GM21576 (cell line): ENCODE measurements around the gene RRP9.
"Not testable (repeated sequence)": the region's sequence is repeated elsewhere in the genome, so short reads cannot be mapped to it uniquely, and the experiment has no call there.

ENCODE experiments used
- ATAC-seq: cut with Tn5 transposase; IDR thresholded peaks from one replicate; pipeline ENCODE4 v1.9.1; 2021; ENCODE audit warnings: mild to moderate bottlenecking, moderate library complexity; ENCODE audit not compliant: unreplicated experiment

The RRP9 gene

GRCh38 chr3:51941798-51942602 lies at the start of gene RRP9, which contains the start of gene PARP3:
Gene RRP9 (minus strand): TSS chr3:51941904. CDS start chr3:51941867, 37 bp downstream.
Gene PARP3 (plus strand): TSS chr3:51942363. CDS start chr3:51943356, 993 bp downstream.
- ATAC-seq = peak; percentile 90

DNA sequence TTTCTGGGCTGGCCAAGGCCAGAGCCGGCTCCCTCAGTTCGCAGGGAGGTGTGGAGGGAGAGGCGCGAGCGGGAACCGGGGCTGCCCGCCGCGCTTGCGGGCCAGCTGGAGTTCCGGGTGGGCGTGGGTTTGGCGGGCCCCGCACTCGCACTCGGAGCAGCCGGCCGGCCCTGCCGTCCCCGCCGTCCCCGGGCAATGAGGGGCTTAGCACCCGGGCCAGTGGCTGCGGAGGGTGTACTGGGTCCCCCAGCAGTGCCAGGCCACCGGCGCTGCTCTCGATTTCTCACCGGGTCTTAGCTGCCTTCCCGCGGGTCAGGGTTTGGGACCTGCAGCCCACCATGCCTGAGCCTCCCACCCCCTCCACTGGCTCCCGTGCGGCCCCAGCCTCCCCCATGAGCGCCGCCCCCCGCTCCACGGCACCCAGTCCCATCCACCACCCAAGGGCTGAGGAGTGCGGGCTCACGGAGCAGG lies 48.8 kb upstream of the RRP9 start:
- ATAC-seq = not testable (repeated sequence)

GRCh38 chr3:51988286-51989146 lies 46.8 kb upstream of the RRP9 start:
- ATAC-seq = no peak

DNA sequence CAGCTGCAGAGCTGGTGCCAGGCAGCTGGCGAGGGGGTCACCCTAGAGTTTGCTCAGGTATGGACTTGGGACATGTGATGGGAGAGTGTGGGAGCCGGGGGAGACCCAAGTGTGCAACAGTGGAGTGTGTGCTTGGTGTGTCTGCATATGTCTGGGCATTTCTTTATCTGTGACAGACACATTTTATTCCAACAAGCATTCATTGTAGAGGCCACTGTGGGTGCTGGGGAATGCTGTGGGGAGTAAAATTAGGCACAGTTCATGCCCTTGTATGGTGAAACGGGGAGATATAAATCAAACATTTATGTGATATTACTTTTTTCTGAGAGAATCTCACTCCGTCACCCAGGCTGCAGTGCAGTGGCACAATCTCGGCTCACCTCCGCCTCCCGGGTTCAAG lies 45.9 kb upstream of the RRP9 start:
- ATAC-seq = no peak

DNA sequence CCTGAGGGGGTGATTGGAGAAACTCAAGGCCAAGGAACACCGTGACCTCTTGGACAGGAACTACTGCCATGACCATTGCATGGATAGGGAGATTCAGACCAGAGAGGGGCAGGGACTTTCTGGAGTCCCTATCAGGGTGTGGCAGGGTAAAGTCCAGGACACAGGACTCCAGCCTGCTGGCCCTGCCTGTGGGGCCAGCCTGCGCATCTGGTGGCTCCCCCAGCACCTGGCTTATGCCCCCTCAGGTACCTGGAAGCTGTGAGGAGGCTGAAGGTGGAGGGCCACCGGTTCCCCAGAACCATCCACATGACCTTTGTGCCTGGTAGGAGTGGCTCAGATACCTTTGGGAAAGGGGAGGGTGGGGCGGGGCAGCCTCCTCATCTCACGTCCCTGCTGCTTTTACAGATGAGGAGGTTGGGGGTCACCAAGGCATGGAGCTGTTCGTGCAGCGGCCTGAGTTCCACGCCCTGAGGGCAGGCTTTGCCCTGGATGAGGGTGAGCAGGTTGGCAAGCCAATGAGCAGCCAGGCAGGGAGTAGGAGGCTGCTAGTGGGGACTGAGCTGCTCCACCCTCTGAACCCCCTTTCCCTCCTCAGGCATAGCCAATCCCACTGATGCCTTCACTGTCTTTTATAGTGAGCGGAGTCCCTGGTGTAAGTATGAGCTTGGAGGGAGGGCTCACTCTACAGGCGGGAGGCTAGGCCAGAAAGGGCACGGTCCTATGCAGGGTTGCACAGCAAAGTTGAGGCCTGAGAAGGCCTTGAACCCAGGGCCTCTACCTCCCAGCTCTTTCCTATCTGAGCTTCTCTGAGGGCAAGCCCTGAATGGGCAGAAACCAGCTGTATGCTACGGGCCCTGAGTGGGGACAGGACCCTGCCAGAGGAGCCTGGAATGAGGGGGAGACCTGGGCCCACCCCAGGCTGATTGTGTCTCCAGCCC lies 44.6 kb upstream of the RRP9 start:
- ATAC-seq = no peak

- ATAC-seq = no peak
Measured at GRCh38 chr3:51985063-51985462, 43.4 kb upstream of the RRP9 start.

DNA sequence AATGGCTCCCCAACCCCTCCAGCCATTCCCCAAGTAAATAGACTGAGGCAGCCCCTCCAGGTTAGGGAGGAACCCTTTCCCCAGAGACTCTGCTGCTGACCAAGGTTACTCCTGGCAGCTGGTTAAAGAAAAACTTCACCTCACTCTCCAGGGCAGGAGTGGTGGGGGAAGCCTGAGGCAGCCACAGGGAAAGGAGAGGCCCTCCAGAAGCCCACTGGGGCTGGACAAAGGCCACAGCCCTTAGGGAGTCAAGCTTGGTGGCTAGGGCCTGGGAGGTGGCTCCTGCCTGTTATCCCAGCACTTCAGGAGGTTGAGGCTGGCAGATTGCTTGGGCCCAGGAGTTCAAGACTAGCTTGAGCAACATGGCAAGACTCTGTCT lies 42.6 kb upstream of the RRP9 start:
- no peak for ATAC-seq

GRCh38 chr3:51983578-51984268 lies 42.0 kb upstream of the RRP9 start:
- ATAC-seq = no peak

DNA sequence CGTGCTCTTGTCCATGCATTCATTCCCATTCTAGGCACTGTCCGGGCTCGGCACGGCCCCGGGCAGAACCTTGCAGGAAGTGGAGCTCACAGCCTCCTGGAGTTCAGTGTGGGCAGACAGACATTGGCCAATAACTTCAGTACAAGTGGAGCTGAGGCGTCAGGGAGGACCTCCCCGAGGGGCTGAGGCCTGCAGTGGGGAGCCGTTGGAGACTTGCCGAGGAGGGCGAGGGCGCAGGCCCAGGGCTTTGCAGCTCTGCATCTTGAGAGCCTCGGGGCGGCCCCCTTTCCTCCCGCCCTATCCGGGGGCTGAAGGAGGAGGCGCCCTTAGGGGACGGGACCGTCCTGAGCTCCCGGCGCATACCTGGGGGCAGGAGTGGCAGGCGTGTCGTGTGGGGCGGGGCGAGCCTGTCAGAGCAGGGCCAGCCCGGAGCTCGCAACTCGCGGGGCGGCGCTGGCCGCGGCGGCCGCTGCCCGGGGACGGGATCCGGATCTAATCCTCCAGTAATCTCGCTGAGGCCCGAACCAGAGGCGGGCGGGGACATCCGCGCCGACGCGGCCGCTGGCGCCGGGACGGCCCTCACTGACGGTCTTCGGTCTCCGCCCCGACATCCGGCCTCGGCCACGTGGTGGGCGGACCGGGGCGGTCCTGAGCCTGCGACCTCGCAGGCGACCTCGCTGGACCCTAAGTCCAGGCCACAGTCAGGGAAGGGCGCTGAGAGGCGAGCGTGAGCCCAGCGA lies 41.3 kb upstream of the RRP9 start, which contains the start of gene ACY1:
Gene ACY1, plus strand, starts transcription at position 698 of the 740 bp plus-strand sequence. CDS start 530 bp downstream, outside the sequence.
- peak; percentile 75 for ATAC-seq

DNA sequence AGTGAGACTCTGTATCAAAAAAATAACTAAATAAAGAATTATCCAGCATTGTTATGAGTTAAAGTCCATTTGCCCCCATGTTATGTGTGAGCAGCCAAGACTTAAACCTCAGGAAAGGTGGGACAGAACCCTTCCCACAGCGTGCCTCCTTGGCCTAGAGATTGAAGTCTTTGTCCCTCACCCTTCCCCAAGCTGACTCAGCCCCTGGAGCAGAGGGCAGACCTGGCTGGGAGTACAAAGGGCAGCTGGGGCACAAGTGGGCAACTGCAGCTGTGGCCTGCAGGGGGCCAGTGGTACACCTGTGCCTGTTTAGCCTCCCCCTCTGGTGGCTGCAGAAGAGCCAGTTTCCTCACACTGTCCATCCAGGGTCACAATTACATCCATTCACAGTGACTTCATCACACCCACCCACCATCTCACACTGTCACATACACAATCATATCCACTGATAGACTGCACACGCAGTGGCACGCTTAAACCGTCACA lies 40.7 kb upstream of the RRP9 start:
- ATAC-seq = peak; percentile 52

DNA sequence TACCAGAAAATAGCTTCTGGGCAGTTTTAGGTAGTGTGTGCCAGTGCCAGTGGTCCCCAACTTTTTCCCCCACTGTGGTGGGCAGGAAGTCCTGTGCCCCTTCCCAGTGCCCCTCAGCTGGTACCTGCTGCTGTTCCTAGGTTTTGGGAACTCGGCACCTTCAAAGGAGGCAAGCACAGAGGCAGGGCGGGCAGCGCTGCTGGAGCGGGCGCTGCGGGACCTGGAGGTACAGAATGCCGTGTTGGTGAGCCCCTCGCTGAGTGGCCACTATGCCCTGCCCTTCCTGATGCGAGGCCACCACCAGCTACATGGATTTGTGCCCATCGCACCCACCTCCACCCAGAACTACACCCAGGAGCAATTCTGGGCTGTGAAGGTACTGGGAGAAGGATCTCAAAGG lies 38.5 kb upstream of the RRP9 start:
- ATAC-seq = no peak

DNA sequence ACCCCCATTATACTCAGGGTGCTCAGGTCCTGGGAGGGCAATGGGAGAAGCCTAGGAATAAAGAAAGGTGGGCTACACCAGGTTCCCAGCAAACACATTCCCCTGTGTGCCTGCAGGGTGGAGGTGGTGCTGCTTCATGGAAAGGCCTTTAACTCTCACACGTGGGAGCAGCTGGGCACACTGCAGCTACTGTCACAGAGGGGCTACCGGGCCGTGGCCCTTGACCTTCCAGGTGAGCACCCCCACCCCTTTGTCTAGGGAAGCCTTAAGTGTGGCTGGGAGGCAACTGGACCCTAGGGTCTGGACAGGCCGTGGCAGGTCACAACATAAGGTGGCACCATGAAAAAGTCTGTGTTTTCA lies 36.4 kb upstream of the RRP9 start:
- no peak for ATAC-seq

DNA sequence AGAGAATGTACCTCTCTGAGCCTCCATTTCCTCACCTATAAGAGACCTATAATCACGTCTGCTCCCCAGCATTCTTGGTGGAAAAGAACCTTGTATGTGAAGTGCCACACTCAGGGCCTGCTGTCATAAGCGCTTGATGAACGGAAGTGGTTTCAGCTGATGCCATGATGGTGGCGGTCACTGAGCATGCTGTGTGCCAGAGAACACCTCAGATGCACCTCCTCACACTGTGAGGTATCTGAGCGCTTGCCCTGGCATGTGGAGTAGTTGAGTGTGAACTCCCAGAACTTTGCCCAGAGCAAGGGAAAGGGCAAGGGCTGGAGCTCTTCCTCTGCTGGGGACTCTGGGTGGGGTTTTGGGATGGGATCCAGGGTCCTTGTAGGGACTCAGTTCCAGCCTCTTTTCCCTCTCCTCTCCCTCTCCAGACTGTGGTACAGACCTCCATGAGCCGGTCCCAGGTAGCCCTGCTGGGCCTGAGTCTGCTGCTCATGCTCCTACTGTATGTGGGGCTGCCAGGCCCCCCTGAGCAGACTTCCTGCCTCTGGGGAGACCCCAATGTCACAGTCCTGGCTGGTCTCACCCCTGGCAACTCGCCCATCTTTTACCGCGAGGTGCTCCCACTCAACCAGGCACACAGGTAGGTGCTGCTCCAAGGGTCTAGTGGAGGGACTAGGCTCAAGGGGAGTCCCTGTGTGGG lies 35.9 kb upstream of the RRP9 start:
- ATAC-seq = no peak

GRCh38 chr3:51975852-51976549 lies 34.3 kb upstream of the RRP9 start:
- no peak for ATAC-seq

DNA sequence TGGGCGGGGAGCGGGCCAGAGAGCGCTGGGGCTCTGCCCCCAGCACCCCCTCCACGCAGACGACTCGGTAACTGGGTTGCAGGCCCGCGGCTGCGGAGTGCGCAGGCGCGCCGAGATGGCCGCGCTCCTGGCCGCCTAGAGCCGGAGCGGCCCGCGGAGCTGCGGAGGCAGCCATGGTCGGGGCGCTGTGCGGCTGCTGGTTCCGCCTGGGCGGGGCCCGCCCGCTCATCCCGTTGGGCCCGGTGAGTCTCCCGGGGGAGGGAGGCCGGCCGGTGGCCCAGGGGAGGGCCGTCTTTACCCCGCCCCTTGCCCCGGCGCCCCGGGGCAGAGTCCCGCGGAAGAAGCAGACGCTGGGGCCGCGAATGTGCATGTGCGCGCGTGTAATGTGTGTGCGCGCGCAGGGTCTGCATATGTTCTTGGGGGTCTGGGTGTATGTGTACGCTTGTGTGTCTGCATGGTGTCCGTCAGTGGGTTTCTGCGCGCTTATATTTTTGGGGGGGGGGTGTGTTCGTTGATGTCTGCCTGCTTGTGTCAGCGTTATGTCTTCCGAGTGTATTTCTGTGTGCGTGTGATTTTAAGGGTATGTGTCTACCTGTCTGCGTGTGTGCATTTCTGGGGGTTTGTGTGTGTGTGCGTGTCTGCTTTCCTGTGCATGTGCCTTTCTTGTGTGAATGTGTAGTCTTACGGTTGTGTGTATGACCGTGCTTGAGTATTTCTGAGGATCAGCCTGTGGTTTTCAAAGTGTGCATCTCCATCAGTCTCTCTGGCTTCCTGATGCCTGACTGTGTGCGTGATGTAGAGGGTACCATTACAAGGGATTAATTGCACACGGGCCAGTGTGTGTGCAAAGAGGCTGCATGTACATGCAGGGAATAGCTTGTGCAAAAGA lies 33.5 kb upstream of the RRP9 start, which contains the start of gene ABHD14A:
Gene ABHD14A, plus strand, starts transcription at position 102 of the 889 bp plus-strand sequence. Its CDS starts 72 bp downstream, at position 174.
- ATAC-seq = peak; percentile 47

- ATAC-seq = peak; percentile 11
Measured at GRCh38 chr3:51974277-51974962, 32.7 kb upstream of the RRP9 start.
